NCI-H1417 (cell line): ENCODE data around the gene RAB40C.

Experiments used
- DNase-seq, 3 experiments: peaks; one replicate each; lab custom pipeline; 2025; lab: John Stamatoyannopoulos, UW

Gene RAB40C

GRCh38 chr16:668519-669171 lies 78.8 kb downstream of the RAB40C start:
- DNase-seq: no peak

GRCh38 chr16:669666-670065 lies 79.8 kb downstream of the RAB40C start:
- DNase-seq: no peak

DNA sequence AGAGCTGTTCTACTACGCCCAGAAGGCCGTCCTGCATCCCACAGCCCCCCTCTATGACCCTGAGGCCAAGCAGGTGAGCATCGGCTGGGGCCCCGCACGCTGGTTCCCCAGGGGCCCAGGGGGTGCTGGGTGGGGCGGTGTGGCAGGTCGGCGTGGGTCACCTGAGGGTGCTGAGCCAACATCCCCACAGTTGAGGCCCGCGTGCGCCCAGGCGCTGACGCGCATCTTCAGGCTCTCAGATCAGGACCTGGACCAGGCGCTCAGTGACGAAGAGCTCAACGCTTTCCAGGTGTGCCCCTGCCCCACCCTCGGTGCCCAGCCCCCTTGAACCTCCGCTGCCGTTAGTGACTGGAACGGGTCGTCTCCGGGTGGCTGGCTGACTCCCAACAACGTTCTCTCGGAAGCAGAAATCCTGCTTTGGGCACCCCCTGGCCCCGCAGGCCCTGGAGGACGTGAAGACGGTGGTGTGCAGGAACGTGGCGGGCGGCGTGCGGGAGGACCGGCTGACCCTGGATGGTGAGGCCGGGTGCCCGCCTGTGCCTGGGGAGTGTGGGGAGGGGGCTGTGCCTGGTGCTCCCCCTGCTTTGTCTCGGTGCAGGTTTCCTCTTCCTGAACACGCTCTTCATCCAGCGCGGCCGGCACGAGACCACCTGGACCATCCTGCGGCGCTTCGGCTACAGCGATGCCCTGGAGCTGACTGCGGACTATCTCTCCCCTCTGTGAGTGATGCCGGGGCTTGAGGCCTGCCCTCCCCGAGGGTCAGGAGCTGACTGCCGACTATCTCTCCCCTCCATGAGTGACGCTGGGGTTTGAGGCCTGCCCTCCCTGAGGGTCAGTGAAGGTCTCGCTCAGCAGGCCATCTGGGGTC lies 80.9 kb downstream of the RAB40C start:
- no peak for DNase-seq

DNA sequence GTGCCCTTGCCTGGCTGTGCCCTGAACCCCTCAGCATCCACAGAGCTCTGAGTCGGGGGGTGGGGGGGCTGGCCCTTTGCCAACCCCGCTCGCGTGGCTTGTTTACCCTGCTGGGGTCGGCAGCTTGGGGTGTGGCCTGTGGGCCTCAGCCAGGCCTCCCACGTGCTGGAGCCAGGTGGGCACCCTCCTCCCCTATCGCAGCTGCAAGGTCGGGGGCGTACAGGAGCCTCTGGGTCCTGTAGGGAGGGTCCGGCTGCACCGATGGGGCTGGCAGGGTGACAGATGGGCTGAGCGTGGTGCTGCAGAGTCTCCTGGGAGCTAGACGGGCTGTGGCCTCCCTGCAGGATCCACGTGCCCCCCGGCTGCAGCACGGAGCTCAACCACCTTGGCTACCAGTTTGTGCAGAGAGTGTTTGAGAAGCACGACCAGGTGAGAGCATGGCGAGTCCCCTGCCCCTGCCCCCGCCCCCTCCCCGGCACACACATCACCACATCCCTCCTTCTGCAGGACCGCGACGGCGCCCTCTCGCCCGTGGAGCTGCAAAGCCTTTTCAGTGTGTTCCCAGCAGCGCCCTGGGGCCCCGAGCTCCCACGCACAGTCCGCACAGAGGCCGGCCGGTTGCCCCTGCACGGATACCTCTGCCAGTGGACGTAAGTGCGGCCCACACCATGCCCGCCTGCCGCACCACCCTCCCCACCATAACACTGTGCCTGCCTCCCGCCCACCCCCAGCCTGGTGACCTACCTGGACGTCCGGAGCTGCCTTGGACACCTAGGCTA lies 81.7 kb downstream of the RAB40C start:
- no peak for DNase-seq

DNA sequence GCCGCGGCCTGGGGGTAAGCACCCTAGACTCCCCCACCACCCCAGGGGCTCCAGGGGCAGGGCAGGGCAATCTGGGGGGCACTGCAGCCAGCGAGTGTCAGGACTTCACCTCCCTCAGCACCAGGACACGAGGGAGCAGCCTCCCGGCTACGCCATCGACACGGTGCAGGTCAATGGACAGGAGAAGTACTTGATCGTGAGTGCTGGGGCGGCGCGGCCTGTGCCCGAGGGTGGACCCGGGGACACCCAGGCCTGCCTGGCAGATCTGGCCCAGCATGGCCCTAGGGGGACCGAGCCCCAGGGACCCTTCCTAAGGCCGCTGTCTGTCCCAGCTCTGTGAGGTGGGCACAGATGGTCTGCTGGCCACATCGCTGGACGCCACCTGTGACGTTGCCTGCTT lies 82.5 kb downstream of the RAB40C start:
- DNase-seq: no peak

GRCh38 chr16:672851-673250 lies 83.0 kb downstream of the RAB40C start:
- no peak for DNase-seq

DNA sequence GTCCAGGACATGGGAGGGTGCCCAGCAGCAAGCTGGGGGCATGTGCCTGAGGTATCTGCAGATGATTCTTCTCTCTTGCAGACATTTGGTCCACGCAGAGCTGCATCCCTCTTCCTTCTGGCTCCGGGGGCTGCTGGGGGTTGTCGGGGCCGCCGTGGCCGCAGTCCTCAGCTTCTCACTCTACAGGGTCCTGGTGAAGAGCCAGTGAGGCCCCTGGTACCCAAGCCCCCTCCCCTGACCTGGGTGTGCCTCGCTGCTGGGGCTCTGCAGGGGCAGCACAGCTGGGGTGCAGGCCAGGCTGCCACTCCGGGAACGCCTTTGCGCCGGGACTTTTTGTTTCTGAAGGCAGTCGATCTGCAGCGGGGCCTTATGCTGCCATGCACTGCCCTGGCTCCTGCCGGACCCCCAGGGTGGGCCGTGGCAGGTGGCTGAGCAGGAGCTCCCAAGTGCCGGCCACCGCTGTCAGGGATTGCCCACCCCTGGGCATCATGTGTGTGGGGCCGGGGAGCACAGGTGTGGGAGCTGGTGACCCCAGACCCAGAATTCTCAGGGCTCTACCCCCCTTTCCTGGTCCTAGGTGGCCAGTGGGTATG lies 83.6 kb downstream of the RAB40C start:
- no peak for DNase-seq

DNA sequence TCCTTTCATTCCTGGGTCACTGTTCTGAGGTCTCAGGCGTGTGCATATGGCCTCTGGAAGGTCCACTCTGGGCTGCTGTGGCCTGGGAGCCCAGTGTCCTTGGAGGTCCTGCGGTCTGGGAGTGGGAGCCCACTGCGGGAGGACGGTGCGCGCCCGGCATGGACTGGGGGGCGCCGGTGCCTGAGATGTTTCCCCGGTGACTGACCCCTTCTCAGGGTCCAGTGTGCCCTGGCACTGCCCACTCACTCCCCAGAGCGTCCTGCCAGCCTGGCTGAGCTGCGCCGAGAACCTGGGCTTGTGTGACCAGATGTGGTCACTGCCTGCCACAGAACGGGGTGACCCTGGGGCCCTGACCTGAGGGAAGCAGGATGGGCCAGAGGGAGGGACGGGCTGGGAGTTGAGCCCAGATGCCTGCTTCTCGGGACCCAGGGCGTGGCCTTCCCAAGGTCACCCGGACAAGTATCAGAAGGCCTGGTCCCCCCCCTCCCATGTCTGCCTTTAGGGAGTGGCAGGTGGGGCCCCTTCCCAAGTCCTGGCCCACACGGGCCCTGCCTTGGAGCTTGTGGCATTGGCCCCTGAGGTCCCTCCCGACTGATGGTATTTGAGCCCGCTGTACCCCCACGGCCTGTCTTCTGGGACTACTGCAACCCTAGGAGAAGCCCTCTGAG lies 84.5 kb downstream of the RAB40C start:
- no peak for DNase-seq

DNA sequence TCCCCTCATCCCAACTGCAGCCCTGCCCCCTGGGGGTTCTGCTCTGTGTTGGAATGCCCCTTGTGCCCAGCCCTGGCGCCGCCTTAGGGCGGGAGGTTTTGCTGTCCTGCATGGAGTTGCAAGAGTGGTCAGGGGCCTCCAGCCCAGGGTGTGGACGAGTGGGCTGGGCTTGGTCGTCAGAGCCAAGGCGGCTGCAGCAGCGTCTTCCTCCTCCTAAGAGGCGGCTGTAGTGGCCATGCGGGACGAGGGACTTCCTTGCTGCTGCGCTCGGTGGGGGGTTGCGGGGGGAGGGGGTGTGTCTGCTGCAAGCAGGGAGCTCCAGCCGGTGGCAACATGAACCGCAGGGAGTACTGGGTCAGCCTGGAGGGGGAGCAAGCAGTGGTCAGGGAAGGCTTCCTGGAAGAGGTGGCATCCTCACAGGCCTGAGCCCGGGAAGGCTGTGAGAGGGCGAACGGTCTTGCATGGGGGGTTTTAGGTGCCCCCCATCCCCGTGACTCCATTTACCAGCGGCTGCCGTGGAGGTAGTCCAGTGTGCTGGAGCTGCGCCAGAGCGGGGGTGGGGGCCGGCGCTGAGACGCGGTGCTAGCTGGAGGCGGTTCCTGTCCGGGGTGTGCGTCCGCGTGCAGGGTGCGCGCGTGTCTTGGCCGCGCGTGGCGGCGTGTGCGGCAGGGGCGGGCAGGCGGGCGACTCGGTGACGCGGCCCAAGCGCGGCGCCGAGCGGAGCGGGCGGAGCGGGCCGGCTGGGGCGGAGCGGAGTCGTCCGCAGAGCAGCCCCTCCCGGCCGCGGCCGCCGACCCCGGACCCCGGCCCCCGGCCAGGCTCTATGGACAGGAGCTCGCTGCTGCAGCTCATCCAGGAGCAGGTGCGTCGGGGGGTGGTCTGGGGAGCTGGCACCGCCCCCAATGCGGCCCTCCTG lies 85.4 kb downstream of the RAB40C start, which contains the start of gene RHBDL1:
TSS of gene RHBDL1 (plus strand) at position 704 of the 916 bp plus-strand sequence. CDS start at position 824, 120 bp downstream.
- no peak for DNase-seq

GRCh38 chr16:675884-676564 lies 86.2 kb downstream of the RAB40C start:
- DNase-seq: no peak

GRCh38 chr16:676565-676902 lies 86.7 kb downstream of the RAB40C start:
- DNase-seq: peak in 1 of 3 experiments; percentile 46

GRCh38 chr16:676913-677312 lies 87.0 kb downstream of the RAB40C start:
- peak; percentile 87 to 94 (median 89) for DNase-seq

DNA sequence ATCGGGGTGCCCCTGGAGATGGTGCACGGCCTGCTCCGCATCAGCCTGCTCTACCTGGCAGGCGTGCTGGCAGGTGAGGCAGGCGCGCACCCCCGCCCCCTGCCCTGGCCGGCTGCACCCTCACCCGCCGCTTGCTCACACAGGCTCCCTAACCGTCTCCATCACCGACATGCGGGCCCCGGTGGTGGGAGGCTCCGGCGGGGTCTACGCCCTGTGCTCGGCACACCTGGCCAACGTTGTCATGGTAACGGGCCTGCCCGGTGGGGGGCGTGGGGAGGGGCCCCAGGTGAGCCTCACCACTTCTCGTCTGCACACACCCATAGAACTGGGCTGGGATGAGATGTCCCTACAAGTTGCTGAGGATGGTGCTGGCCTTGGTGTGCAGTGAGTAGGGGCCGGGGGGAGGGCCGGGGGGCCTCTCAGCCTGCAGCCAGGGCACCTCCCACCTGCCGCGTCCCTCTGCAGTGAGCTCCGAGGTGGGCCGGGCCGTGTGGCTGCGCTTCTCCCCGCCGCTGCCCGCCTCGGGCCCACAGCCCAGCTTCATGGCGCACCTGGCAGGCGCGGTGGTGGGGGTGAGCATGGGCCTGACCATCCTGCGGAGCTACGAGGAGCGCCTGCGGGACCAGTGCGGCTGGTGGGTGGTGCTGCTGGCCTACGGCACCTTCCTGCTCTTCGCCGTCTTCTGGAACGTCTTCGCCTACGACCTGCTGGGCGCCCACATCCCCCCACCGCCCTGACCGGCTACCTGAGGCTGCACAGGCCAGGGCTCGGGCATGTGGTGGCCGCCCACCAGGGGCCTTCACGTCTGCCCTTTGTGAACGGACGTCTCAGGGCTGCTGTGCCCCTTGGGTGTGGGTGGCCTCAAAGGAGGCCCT lies 87.7 kb downstream of the RAB40C start:
- peak; percentile 83 to 89 (median 87) for DNase-seq

GRCh38 chr16:678209-678857 lies 88.5 kb downstream of the RAB40C start:
- no peak for DNase-seq
